NCI-H1092 treated with DMSO at 0.1 percent for 48 hours (cell line): Measurements from ENCODE around the gene BCL3.
"Not testable (repeated sequence)": the region's sequence is repeated elsewhere in the genome, so short reads cannot be mapped to it uniquely, and the experiment has no call there.

ENCODE experiments used
- DNase-seq: peaks from one replicate; lab custom pipeline; 2025; lab: John Stamatoyannopoulos, UW

Gene BCL3

GRCh38 chr19:44748426-44749254 is at the start of gene BCL3:
Gene BCL3 (plus strand): TSS chr19:44748708. CDS start chr19:44748791, 83 bp downstream.
- DNase-seq: no peak

GRCh38 chr19:44700547-44700946 is 48.0 kb upstream of the BCL3 start:
- DNase-seq: no peak

- no peak for DNase-seq
Observed at GRCh38 chr19:44701228-44701627, 47.3 kb upstream of the BCL3 start.

GRCh38 chr19:44702551-44703176 is 45.8 kb upstream of the BCL3 start:
- no peak for DNase-seq

GRCh38 chr19:44703336-44704078 is 45.0 kb upstream of the BCL3 start:
- no peak for DNase-seq

GRCh38 chr19:44704982-44705381 is 43.5 kb upstream of the BCL3 start:
- no peak for DNase-seq

GRCh38 chr19:44705502-44706010 is 43.0 kb upstream of the BCL3 start:
- DNase-seq: no peak

- no peak for DNase-seq
Observed at GRCh38 chr19:44706506-44707236, 41.8 kb upstream of the BCL3 start.

- DNase-seq: no peak
Observed at GRCh38 chr19:44707794-44708193, 40.7 kb upstream of the BCL3 start.

GRCh38 chr19:44708940-44709339 is 39.6 kb upstream of the BCL3 start:
- DNase-seq: no peak

GRCh38 chr19:44709434-44710266 is 38.9 kb upstream of the BCL3 start:
- not testable (repeated sequence) for DNase-seq

- DNase-seq: no peak
Observed at GRCh38 chr19:44710483-44710882, 38.0 kb upstream of the BCL3 start.

- DNase-seq: no peak
Observed at GRCh38 chr19:44712864-44713515, 35.5 kb upstream of the BCL3 start.

- no peak for DNase-seq
Observed at GRCh38 chr19:44714597-44715169, 33.8 kb upstream of the BCL3 start.

GRCh38 chr19:44717603-44718002 is 30.9 kb upstream of the BCL3 start:
- DNase-seq: no peak

- peak; percentile 4 for DNase-seq
Observed at GRCh38 chr19:44718441-44719261, 29.9 kb upstream of the BCL3 start.

GRCh38 chr19:44719262-44719701 is 29.2 kb upstream of the BCL3 start:
- no peak for DNase-seq

- not testable (repeated sequence) for DNase-seq
Observed at GRCh38 chr19:44720396-44720795, 28.1 kb upstream of the BCL3 start.

GRCh38 chr19:44720945-44721344 is 27.6 kb upstream of the BCL3 start:
- no peak for DNase-seq
